ENCODE data around the gene DDX24. TPM values are rescaled to one million over a fixed set of nuclear protein-coding genes. Genes with fewer than 3 reads are reported as not detected.

DDX24 gene
- total RNA-seq, 2 experiments from 2014 or later = 172 to 184 TPM

GRCh38 chr14:94028450-94028826 lies 52.6 kb downstream of the DDX24 start:
- DNase-seq = peak; percentile 59
- no peak for ATAC-seq
- Mint-ChIP-seq H3K4me3 (peak overlapping the region; percentile 55), H3K27me3 (ENCODE audit: low read depth) (peaks cover 9% of the 10 kb centered on the region), H3K4me1 (ENCODE audit: low read depth) (peaks cover 27% of the 10 kb centered on the region), H3K9me3 (ENCODE audit: insufficient read depth) (no peaks in the 10 kb centered on the region), H3K27ac (peak overlapping the region; percentile 65), H3K36me3 (ENCODE audit: low read depth) (no peaks in the 10 kb centered on the region)
- CTCF ChIA-PET = interaction anchor here (0.8 to 4.6 kb wide), 16 partner anchors 8 to 374 kb away, joined by 3 to 39 read pairs (median 4); partner anchors contain the start of gene CCDC197
- POLR2A ChIA-PET = interaction anchor here (1.5 kb wide), 1 partner anchor 68 kb away, joined by 3 read pairs; no protein-coding TSS in a partner anchor

- no peak for DNase-seq
These were observed 53.2 kb downstream of the DDX24 start for GRCh38 chr14:94027566-94028449.

GRCh38 chr14:94026889-94027469 lies 54.0 kb downstream of the DDX24 start:
- H3K27me3 Mint-ChIP-seq (ENCODE audit: low read depth) = peaks cover 9% of the 10 kb centered on the region
- ATAC-seq (no peak), DNase-seq (no peak)
- ChIA-PET CTCF (interaction anchor here (0.6 to 8.0 kb wide), 10 partner anchors 9 to 155 kb away, joined by 3 to 69 read pairs (median 4); no protein-coding TSS in a partner anchor), POLR2A (no interaction called here)
- H3K4me3 Mint-ChIP-seq = peak overlapping the region; percentile 46
- peaks cover 42% of the 10 kb centered on the region for H3K4me1 Mint-ChIP-seq (ENCODE audit: low read depth)
- no peaks in the 10 kb centered on the region for H3K36me3 Mint-ChIP-seq (ENCODE audit: low read depth)
- no peak overlapping the region for H3K27ac Mint-ChIP-seq
- no peaks in the 10 kb centered on the region for H3K9me3 Mint-ChIP-seq (ENCODE audit: insufficient read depth)

More at GRCh38 chr14:94027566-94028449, 53.2 kb downstream of the DDX24 start:
- Mint-ChIP-seq H3K4me3 (peak overlapping the region; percentile 55), H3K4me1 (ENCODE audit: low read depth) (peaks cover 34% of the 10 kb centered on the region), H3K27ac (peak overlapping the region; percentile 65), H3K27me3 (ENCODE audit: low read depth) (peaks cover 9% of the 10 kb centered on the region), H3K36me3 (ENCODE audit: low read depth) (no peaks in the 10 kb centered on the region), H3K9me3 (ENCODE audit: insufficient read depth) (no peaks in the 10 kb centered on the region)
- ChIA-PET POLR2A (interaction anchor here (1.5 kb wide), 1 partner anchor 68 kb away, joined by 3 read pairs; no protein-coding TSS in a partner anchor), CTCF (interaction anchor here (0.6 to 4.6 kb wide), 18 partner anchors 8 to 373 kb away, joined by 3 to 39 read pairs (median 4); partner anchors contain the start of gene CCDC197)
- no peak for ATAC-seq

GRCh38 chr14:94026173-94026888 lies 54.7 kb downstream of the DDX24 start, which contains the start of gene OTUB2:
Gene OTUB2 (plus strand): TSS chr14:94026340. CDS start chr14:94026538, 198 bp downstream.
- ATAC-seq = peak; percentile 99
- H3K27ac Mint-ChIP-seq = peak within 1 kb of the TSS; percentile 68
- H3K36me3 Mint-ChIP-seq (ENCODE audit: low read depth) = no peaks in the 10 kb centered on the region
- ChIA-PET CTCF (interaction anchor here (1.0 to 8.0 kb wide), 13 partner anchors 10 to 155 kb away, joined by 3 to 69 read pairs (median 4); no protein-coding TSS in a partner anchor), POLR2A (interaction anchor here (0.6 to 1.5 kb wide), 5 partner anchors 15 to 71 kb away, joined by 3 to 5 read pairs (median 3); no protein-coding TSS in a partner anchor)
- H3K4me1 Mint-ChIP-seq (ENCODE audit: low read depth) = peaks cover 48% of the 10 kb centered on the region
- H3K4me3 Mint-ChIP-seq = peak within 1 kb of the TSS; percentile 71
- DNase-seq = peak; percentile 98
- peaks cover 9% of the 10 kb centered on the region for H3K27me3 Mint-ChIP-seq (ENCODE audit: low read depth)
- H3K9me3 Mint-ChIP-seq (ENCODE audit: insufficient read depth) = no peaks in the 10 kb centered on the region

GRCh38 chr14:94025720-94026119 lies 55.3 kb downstream of the DDX24 start:
- POLR2A ChIA-PET = interaction anchor here (0.6 to 1.5 kb wide), 5 partner anchors 14 to 70 kb away, joined by 3 to 5 read pairs (median 3); no protein-coding TSS in a partner anchor
- Mint-ChIP-seq H3K27ac (no peak overlapping the region), H3K9me3 (ENCODE audit: insufficient read depth) (no peaks in the 10 kb centered on the region), H3K4me1 (ENCODE audit: low read depth) (peaks cover 54% of the 10 kb centered on the region), H3K36me3 (ENCODE audit: low read depth) (no peaks in the 10 kb centered on the region), H3K4me3 (peak overlapping the region; percentile 71), H3K27me3 (ENCODE audit: low read depth) (peaks cover 9% of the 10 kb centered on the region)
- DNase-seq = no peak
- CTCF ChIA-PET = interaction anchor here (1.0 to 8.0 kb wide), 12 partner anchors 11 to 111 kb away, joined by 3 to 69 read pairs (median 4); no protein-coding TSS in a partner anchor
- ATAC-seq = no peak

- H3K4me3 Mint-ChIP-seq = no peak overlapping the region
- DNase-seq (no peak), ATAC-seq (no peak)
- CTCF ChIA-PET = interaction anchor here (1.1 to 8.0 kb wide), 5 partner anchors 9 to 112 kb away, joined by 3 to 69 read pairs (median 21); no protein-coding TSS in a partner anchor
- no peaks in the 10 kb centered on the region for H3K9me3 Mint-ChIP-seq (ENCODE audit: insufficient read depth)
- peaks cover 12% of the 10 kb centered on the region for H3K27me3 Mint-ChIP-seq (ENCODE audit: low read depth)
- POLR2A ChIA-PET = no interaction called here
- H3K27ac Mint-ChIP-seq = no peak overlapping the region
- H3K4me1 Mint-ChIP-seq (ENCODE audit: low read depth) = peaks cover 61% of the 10 kb centered on the region
- H3K36me3 Mint-ChIP-seq (ENCODE audit: low read depth) = no peaks in the 10 kb centered on the region
These were observed 56.5 kb downstream of the DDX24 start for GRCh38 chr14:94024549-94024948.

GRCh38 chr14:94022532-94023411 lies 58.2 kb downstream of the DDX24 start:
- Mint-ChIP-seq H3K36me3 (ENCODE audit: low read depth) (no peaks in the 10 kb centered on the region), H3K9me3 (ENCODE audit: insufficient read depth) (no peaks in the 10 kb centered on the region), H3K27ac (peak overlapping the region; percentile 70), H3K4me3 (no peak overlapping the region), H3K27me3 (ENCODE audit: low read depth) (peaks cover 25% of the 10 kb centered on the region), H3K4me1 (ENCODE audit: low read depth) (peaks cover 47% of the 10 kb centered on the region)
- ChIA-PET CTCF (interaction anchor here (1.3 to 8.0 kb wide), 7 partner anchors 12 to 114 kb away, joined by 3 to 69 read pairs (median 9); no protein-coding TSS in a partner anchor), POLR2A (interaction anchor here (0.7 kb wide), 1 partner anchor 12 kb away, joined by 3 read pairs; no protein-coding TSS in a partner anchor)
- DNase-seq (no peak), ATAC-seq (no peak)

- Mint-ChIP-seq H3K9me3 (ENCODE audit: insufficient read depth) (no peaks in the 10 kb centered on the region), H3K27ac (peak overlapping the region; percentile 70), H3K27me3 (ENCODE audit: low read depth) (peaks cover 34% of the 10 kb centered on the region), H3K4me3 (peak overlapping the region; percentile 48), H3K36me3 (ENCODE audit: low read depth) (no peaks in the 10 kb centered on the region), H3K4me1 (ENCODE audit: low read depth) (peaks cover 40% of the 10 kb centered on the region)
- ChIA-PET POLR2A (interaction anchor here (0.7 to 1.0 kb wide), 2 partner anchors 11 to 21 kb away, joined by 3 read pairs; no protein-coding TSS in a partner anchor), CTCF (interaction anchor here (0.8 to 8.0 kb wide), 10 partner anchors 9 to 159 kb away, joined by 3 to 69 read pairs (median 8); no protein-coding TSS in a partner anchor)
- peak; percentile 18 for ATAC-seq
- peak; percentile 59 for DNase-seq
These were observed 59.4 kb downstream of the DDX24 start for GRCh38 chr14:94021416-94022157.

GRCh38 chr14:94021001-94021400 lies 60.0 kb downstream of the DDX24 start:
- DNase-seq (no peak), ATAC-seq (no peak)
- Mint-ChIP-seq H3K4me3 (no peak overlapping the region), H3K27ac (peak overlapping the region; percentile 70), H3K27me3 (ENCODE audit: low read depth) (peaks cover 35% of the 10 kb centered on the region), H3K36me3 (ENCODE audit: low read depth) (no peaks in the 10 kb centered on the region), H3K9me3 (ENCODE audit: insufficient read depth) (no peaks in the 10 kb centered on the region), H3K4me1 (ENCODE audit: low read depth) (peaks cover 38% of the 10 kb centered on the region)
- CTCF ChIA-PET = interaction anchor here (0.9 to 8.0 kb wide), 10 partner anchors 9 to 160 kb away, joined by 3 to 69 read pairs (median 8); no protein-coding TSS in a partner anchor
- POLR2A ChIA-PET = interaction anchor here (1.0 kb wide), 1 partner anchor 21 kb away, joined by 3 read pairs; no protein-coding TSS in a partner anchor

Measured in activated CD8-positive, alpha-beta T cell treated with anti-CD3 and anti-CD28 coated beads, Interleukin-2, amount 10 ng/mL, durations not matched to agents 7 days and 5 days (primary cell).